ENCODE measurements around the gene IWS1.

- TF ChIP-seq REST (IDR thresholded peaks at IDR 0.05; ENCODE audit: insufficient read depth in 1 of 2, low read depth in 2 of 2, low read length in 2 of 2) (no peak), POLR2AphosphoS5 (IDR thresholded peaks at IDR 0.05; ENCODE audit: low read depth, low read length) (no peak), SIN3A (IDR thresholded peaks at IDR 0.05; ENCODE audit: borderline replicate concordance, insufficient read depth, low read length) (no peak), TAF1 (IDR thresholded peaks at IDR 0.05; ENCODE audit: borderline replicate concordance, insufficient read depth, low read length) (no peak)
These were observed 47.0 kb upstream of the IWS1 start for GRCh38 chr2:127573298-127573697.

Data from PFSK-1 (cell line).